ENCODE data around the gene FAM170B. TPM values are rescaled to one million over a fixed set of nuclear protein-coding genes. Genes with fewer than 3 reads are reported as not detected.

FAM170B gene
- total and polyA plus RNA-seq, 9 of the 15 experiments (the other 6 are each of a cell fraction or from before 2014, with no cell fraction given), result 0.11 to 0.21 TPM; not detected in 7

- no peak for TF ChIP-seq HMGXB4 (CRISPR knock-in tag; IDR thresholded peaks at IDR 0.05)
- TF ChIP-seq SOX6 (IDR thresholded peaks at IDR 0.05), result peak; percentile 66; the same call in 1 of the 2 replicates
- TF ChIP-seq ZNF57 (CRISPR knock-in tag; IDR thresholded peaks at IDR 0.05), result no peak
- no peak for TF ChIP-seq TAF1 (IDR thresholded peaks at IDR 0.05; ENCODE audit: control insufficient read depth, extremely low read depth, insufficient read depth, low read length, severe bottlenecking)
- TF ChIP-seq NFE2 (IDR thresholded peaks at IDR 0.05; ENCODE audit: low read depth), result no peak
- TF ChIP-seq ETV6 (IDR thresholded peaks at IDR 0.05; ENCODE audit: borderline replicate concordance in 1 of 2, low read depth in 2 of 2, low read length in 1 of 2), result no peak
- no peak for TF ChIP-seq ETV6 (CRISPR knock-in tag; IDR thresholded peaks at IDR 0.05; ENCODE audit: borderline replicate concordance)
- no peak for TF ChIP-seq PCBP2 (IDR thresholded peaks at IDR 0.05; ENCODE audit: low read depth, low read length, poor library complexity, severe bottlenecking)
- no peak for TF ChIP-seq ZNF146 (CRISPR knock-in tag; IDR thresholded peaks at IDR 0.05; ENCODE audit: unreplicated experiment)
- no peak for TF ChIP-seq ZBTB17 (CRISPR knock-in tag; IDR thresholded peaks at IDR 0.05)
- TF ChIP-seq UBTF (IDR thresholded peaks at IDR 0.05; ENCODE audit: borderline replicate concordance in 1 of 2, low read depth in 2 of 2, low read length in 2 of 2), result no peak
- TF ChIP-seq ARID1B (IDR thresholded peaks at IDR 0.05), result peak; percentile 74
- TF ChIP-seq JUND (IDR thresholded peaks at IDR 0.05; ENCODE audit: borderline replicate concordance, low read depth, low read length), result no peak
- TF ChIP-seq JUND (tag; IDR thresholded peaks at IDR 0.05; ENCODE audit: borderline replicate concordance, low read depth, low read length), result peak; percentile 12; the same call in 2 of the 3 replicates
- no peak for TF ChIP-seq SNRNP70 (optimal IDR thresholded peaks at IDR 0.05; ENCODE audit: low read depth, low read length)
- peak; percentile 74 for TF ChIP-seq CBFA2T3 (IDR thresholded peaks at IDR 0.05)
- no peak for TF ChIP-seq GTF2E2 (tag; IDR thresholded peaks at IDR 0.05)
- TF ChIP-seq MECOM (CRISPR knock-in tag; IDR thresholded peaks at IDR 0.05), result no peak
- peak; percentile 74 for TF ChIP-seq TCF3 (CRISPR knock-in tag; IDR thresholded peaks at IDR 0.05)
- TF ChIP-seq PBX2 (CRISPR knock-in tag; IDR thresholded peaks at IDR 0.05; ENCODE audit: low read depth), result no peak
- peak; percentile 78 for TF ChIP-seq PBX2 (tag; conservative IDR thresholded peaks at IDR 0.05; ENCODE audit: low read depth)
- peak; percentile 32; the same call in 1 of the 2 replicates for TF ChIP-seq MAFK (IDR thresholded peaks at IDR 0.05; ENCODE audit: low read length)
- TF ChIP-seq HMG20B (CRISPR knock-in tag; IDR thresholded peaks at IDR 0.05), result no peak
- TF ChIP-seq C11orf30 (IDR thresholded peaks at IDR 0.05; ENCODE audit: low read depth), result peak; percentile 93
- peak; percentile 53; the same call in 1 of the 2 replicates for TF ChIP-seq CTBP1 (IDR thresholded peaks at IDR 0.05; ENCODE audit: borderline replicate concordance)
Observed at GRCh38 chr10:49154641-49155040, 20.8 kb upstream of the FAM170B start (continued).

Measured in K562 (cell line).